Measurements from ENCODE around the gene CDK11B. TPM values are rescaled to one million over a fixed set of nuclear protein-coding genes. Genes with fewer than 3 reads are reported as not detected.
"Not testable (repeated sequence)": the region's sequence is repeated elsewhere in the genome, so short reads cannot be mapped to it uniquely, and the experiment has no call there.

CDK11B gene
- 10 to 100 TPM; 19.4 to 42.3 (median 21.8) TPM for total RNA-seq

DNA sequence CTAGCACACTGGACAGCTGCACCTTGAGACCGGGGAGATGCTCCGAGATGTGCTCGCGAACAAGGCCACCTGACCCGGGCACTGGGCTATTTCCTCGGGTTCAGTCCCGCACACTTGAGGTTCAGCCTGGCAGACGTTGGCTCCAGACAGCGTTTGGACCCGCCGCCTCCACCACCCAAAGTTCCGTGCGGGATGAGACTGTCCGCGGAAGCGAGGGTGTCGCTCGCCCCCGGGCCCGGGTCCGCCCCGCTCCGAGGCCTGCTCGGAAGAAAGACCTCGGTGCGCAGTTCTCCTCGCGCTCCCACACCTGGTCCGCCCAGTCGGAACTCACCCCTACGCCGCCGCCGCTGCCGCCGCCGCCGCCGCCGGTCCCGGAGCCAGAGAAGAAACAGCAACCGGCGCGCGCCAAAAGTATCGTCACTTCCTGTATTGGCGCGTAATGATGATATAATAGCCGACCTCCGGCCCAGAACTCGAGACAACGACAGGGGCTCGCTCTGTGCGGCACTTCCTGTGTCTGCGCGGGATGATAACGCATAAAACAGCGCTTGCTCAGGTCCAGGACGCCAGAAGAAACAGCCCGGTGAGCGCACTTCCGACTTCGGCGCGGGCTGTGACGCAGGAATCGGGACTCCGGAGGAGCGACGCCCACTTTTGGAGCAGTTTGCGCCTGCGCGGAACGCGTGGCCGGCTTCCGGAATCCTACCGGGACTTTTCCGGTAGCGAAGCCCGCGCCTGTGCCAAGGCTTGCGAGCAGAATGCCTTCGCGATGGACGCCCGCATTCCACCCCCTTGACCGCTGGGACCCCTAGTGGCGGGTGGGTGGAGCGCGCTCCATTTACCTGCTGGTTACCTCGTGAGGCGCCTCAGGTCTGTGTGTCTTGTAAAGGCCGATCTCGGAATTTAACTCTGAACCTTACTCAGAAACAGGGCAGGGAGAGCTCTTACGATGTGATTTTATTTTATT lies at the start of gene CDK11B:
Gene CDK11B, minus strand, starts transcription at position 422 of the 967 bp plus-strand sequence. CDS start 1,519 bp downstream, outside the sequence.
- peak within 1 kb of the TSS; percentile 63 for H3K4me3 ChIP-seq (ENCODE audit: low read depth, poor library complexity, severe bottlenecking)
- 0 to 1% methylated on average over 41 to 55 of the region's 96 CpGs for whole genome bisulfite sequencing, 2 donors
- DNase-seq (ENCODE audit: low spot score in 2 of 2) = peak; percentile 87 to 98
- intact Hi-C loops (cut with DNase I; ENCODE audit: low total_unique reads) = not testable (repeated sequence)

DNA sequence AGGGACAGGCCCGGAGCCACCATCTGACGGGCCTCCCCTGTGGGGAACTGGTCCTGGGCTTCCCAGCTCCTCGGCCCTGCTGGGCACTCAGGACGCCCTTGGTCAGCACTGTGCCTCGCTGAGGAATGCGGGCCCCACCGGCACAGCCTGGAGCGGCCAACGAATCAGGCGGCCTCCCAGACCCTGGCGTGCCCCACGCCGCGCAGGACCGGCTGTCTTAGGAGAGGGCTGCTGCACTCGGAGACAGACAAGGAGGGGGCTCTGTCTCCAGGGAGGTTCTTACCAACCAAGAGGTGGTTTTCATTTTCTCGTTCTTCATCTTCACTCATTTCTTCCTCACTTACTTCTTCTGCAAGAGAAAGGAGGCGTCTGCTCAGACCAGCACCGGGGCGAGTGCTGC lies 49.1 kb upstream of the CDK11B start:
- H3K4me3 ChIP-seq (ENCODE audit: low read depth, poor library complexity, severe bottlenecking); intact Hi-C loops (cut with DNase I; ENCODE audit: low total_unique reads): not testable (repeated sequence)
- peak in 1 of 2 donors; percentile 17 for DNase-seq (ENCODE audit: low spot score in 2 of 2)
- WGBS, 2 donors = 100% methylated on average over 4 of the region's 20 CpGs; no CpG with 5 or more reads in 1 of the 2 donors

- WGBS, 2 donors = 95 to 98% methylated on average over 8 to 9 of the region's 23 CpGs
- H3K4me3 ChIP-seq (ENCODE audit: low read depth, poor library complexity, severe bottlenecking); intact Hi-C loops (cut with DNase I; ENCODE audit: low total_unique reads): not testable (repeated sequence)
- DNase-seq (ENCODE audit: low spot score in 2 of 2) = peak in 1 of 2 donors; percentile 50
Measured at GRCh38 chr1:1707241-1707640, 48.4 kb upstream of the CDK11B start.

DNA sequence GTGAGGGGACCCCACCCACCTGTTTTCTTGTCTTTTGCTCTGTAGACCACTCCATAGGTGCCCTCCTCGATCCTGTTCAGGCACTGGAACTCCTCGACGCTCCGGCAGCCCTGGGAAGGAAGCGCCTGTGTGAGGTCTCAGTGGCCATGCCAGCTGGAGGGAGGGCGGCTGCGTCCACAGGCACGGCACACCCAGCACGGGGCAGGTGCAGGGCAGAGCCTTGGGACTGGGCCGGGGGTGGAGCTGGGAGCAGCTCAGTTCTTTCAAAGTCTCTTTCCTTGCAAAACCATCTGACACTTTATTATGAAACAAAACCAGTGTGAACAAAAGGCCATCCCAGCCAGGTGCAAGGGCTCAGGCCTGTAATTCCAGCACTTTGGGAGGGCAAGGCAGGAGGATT lies 46.8 kb upstream of the CDK11B start:
- peak in 1 of 2 donors; percentile 29 for DNase-seq (ENCODE audit: low spot score in 2 of 2)
- intact Hi-C loops (cut with DNase I; ENCODE audit: low total_unique reads); H3K4me3 ChIP-seq (ENCODE audit: low read depth, poor library complexity, severe bottlenecking): not testable (repeated sequence)
- no CpG with 5 or more reads among the region's 10 CpGs for WGBS, 2 donors

DNA sequence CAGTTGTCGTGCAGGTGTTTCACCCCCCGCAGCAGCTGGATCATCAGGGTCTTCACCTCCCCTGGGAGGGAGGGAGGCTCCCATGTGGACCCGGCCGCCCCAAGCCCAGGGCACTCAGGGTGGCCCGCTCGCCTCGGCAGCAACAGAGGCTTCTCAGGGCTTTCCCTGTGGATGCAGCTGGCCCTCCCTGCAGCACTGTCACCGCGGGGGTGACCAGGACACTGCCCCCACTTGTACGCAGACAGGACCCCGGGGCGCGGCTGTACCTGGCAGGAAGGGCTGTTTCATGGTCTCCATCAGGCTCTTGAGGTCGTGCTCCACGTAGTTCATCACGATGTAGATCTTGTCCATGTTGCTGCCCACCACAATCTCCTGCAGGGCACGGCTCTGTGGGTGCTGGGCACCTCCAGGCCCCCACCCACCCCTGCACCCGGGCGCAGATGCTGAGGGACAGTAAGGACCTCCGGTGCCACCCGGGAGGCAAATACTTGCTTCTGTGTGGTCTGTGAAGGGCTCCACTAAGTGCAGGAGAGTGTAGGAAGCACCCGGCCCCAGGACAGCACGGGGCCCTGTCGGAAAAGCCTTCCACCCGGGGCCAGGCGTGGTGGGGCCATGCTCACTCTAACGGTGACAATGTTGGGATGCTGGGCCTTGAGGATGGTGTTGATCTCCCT lies 45.6 kb upstream of the CDK11B start:
- H3K4me3 ChIP-seq (ENCODE audit: low read depth, poor library complexity, severe bottlenecking); intact Hi-C loops (cut with DNase I; ENCODE audit: low total_unique reads): not testable (repeated sequence)
- WGBS, 2 donors = 91 to 100% methylated on average over 6 to 16 of the region's 27 CpGs
- DNase-seq (ENCODE audit: low spot score in 2 of 2) = peak in 1 of 2 donors; percentile 78

DNA sequence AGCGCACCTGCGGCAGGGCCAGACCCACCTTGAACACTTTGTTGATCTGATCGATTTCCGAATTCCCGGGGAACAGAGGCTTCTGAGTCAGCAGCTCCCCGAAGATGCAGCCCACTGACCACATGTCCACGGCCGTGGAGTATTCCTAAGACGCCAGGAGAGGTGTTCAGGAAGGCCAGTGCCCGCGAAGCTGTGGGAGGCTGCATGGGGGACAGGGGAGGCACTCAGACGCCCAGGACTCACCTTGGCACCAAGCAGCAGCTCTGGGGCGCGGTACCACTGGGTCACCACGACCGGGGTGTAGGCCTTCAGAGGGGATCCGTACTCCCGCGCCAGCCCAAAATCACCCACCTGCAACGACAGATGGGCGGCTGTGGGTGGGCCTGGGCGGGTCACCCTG lies 45.0 kb upstream of the CDK11B start:
- WGBS, 2 donors = 94% methylated on average over 19 to 22 of the region's 22 CpGs

GRCh38 chr1:1702506-1702905 lies 43.7 kb upstream of the CDK11B start:
- intact Hi-C loops (cut with DNase I; ENCODE audit: low total_unique reads); H3K4me3 ChIP-seq (ENCODE audit: low read depth, poor library complexity, severe bottlenecking); DNase-seq (ENCODE audit: low spot score in 2 of 2): not testable (repeated sequence)
- WGBS, 2 donors = 77 to 82% methylated on average over 9 to 15 of the region's 18 CpGs

More for the DNA sequence above, 45.0 kb upstream of the CDK11B start:
- TF ChIP-seq POLR2A (IDR thresholded peaks at IDR 0.05) = no peak
- TF ChIP-seq, protein P1, sequence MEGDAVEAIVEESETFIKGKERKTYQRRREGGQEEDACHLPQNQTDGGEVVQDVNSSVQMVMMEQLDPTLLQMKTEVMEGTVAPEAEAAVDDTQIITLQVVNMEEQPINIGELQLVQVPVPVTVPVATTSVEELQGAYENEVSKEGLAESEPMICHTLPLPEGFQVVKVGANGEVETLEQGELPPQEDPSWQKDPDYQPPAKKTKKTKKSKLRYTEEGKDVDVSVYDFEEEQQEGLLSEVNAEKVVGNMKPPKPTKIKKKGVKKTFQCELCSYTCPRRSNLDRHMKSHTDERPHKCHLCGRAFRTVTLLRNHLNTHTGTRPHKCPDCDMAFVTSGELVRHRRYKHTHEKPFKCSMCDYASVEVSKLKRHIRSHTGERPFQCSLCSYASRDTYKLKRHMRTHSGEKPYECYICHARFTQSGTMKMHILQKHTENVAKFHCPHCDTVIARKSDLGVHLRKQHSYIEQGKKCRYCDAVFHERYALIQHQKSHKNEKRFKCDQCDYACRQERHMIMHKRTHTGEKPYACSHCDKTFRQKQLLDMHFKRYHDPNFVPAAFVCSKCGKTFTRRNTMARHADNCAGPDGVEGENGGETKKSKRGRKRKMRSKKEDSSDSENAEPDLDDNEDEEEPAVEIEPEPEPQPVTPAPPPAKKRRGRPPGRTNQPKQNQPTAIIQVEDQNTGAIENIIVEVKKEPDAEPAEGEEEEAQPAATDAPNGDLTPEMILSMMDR (IDR thresholded peaks at IDR 0.05) = no peak
- peak in 1 of 2 donors; percentile 54 for DNase-seq (ENCODE audit: low spot score in 2 of 2)
- intact Hi-C loops (cut with DNase I; ENCODE audit: low total_unique reads) = no loop called here
- no peak overlapping the region for H3K4me3 ChIP-seq (ENCODE audit: low read depth, poor library complexity, severe bottlenecking)

DNA sequence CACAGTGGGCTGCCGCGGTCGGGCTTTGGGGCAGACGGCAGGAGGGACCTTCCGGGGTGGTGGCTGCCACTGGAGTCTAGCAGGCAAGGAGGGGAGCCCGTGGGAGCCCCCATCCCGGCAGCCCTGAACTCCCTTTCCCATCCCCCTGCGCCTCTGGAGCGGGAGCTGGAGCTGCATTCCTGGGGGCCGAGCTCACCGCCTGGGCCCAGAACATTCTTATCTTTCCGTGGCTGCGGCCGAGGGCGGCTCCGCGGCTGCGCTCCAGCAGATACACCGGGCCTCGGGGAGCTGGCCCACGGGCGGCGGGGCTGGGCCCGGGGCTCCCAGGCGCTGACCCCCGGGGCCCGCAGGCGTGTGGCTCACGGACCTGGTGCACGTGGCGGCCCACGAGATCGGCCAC lies 41.8 kb upstream of the CDK11B start:
- DNase-seq (ENCODE audit: low spot score in 2 of 2); intact Hi-C loops (cut with DNase I; ENCODE audit: low total_unique reads); H3K4me3 ChIP-seq (ENCODE audit: low read depth, poor library complexity, severe bottlenecking): not testable (repeated sequence)
- WGBS, 2 donors = no CpG with 5 or more reads among the region's 33 CpGs

DNA sequence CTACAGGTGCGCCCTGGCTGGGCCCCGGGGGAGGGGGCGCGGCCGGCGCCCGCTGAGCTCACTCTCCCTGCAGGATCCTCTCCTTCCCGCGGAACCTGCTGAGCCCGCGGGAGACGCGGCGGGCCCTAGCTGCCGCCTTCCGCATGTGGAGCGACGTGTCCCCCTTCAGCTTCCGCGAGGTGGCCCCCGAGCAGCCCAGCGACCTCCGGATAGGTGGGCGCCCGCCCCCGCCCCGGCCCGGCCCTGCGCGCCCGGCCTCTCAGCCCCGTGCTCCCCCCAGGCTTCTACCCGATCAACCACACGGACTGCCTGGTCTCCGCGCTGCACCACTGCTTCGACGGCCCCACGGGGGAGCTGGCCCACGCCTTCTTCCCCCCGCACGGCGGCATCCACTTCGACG lies 41.3 kb upstream of the CDK11B start:
- intact Hi-C loops (cut with DNase I; ENCODE audit: low total_unique reads); H3K4me3 ChIP-seq (ENCODE audit: low read depth, poor library complexity, severe bottlenecking); DNase-seq (ENCODE audit: low spot score in 2 of 2): not testable (repeated sequence)
- WGBS, 2 donors = no CpG with 5 or more reads among the region's 45 CpGs

DNA sequence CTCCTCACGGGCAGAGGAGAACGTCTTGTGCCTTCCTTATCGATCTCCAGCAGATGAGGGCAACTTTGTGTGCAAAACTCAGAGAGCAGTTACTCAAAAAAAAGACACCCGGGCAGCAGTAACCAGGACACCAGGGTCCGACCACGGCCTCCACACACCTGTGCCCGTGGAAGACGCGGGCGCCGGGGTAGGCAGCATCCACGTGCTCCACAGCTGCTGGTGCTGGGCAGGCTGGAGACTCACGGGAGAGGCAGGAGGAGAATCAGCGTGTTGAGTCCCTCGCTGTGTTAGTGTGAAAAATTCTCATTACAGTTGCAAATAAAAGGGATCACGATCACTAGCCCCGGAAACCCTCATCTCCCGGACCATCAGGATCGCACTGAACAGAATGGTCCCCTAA lies 40.3 kb upstream of the CDK11B start:
- H3K4me3 ChIP-seq (ENCODE audit: low read depth, poor library complexity, severe bottlenecking); intact Hi-C loops (cut with DNase I; ENCODE audit: low total_unique reads): not testable (repeated sequence)
- DNase-seq (ENCODE audit: low spot score in 2 of 2) = peak in 1 of 2 donors; percentile 54
- WGBS, 2 donors = 80% methylated on average over 1 of the region's 19 CpGs; no CpG with 5 or more reads in 1 of the 2 donors

- WGBS, 2 donors = 75 to 80% methylated on average over 17 of the region's 26 CpGs
- intact Hi-C loops (cut with DNase I; ENCODE audit: low total_unique reads) = not testable (repeated sequence)
- peak in 1 of 2 donors; percentile 43 for DNase-seq (ENCODE audit: low spot score in 2 of 2)
Measured at GRCh38 chr1:1697358-1698183, 38.8 kb upstream of the CDK11B start.

GRCh38 chr1:1696431-1697357 lies 37.9 kb upstream of the CDK11B start:
- H3K4me3 ChIP-seq (ENCODE audit: low read depth, poor library complexity, severe bottlenecking); intact Hi-C loops (cut with DNase I; ENCODE audit: low total_unique reads): not testable (repeated sequence)
- 90 to 93% methylated on average over 15 to 16 of the region's 23 CpGs for WGBS, 2 donors
- peak in 1 of 2 donors; percentile 53 for DNase-seq (ENCODE audit: low spot score in 2 of 2)

More at GRCh38 chr1:1697358-1698183, 38.8 kb upstream of the CDK11B start:
- not testable (repeated sequence) for H3K4me3 ChIP-seq (ENCODE audit: low read depth, poor library complexity, severe bottlenecking)

Measured in lower leg skin (tissue), 4 donors.